ENCODE results near the gene CTCFL.

- TF ChIP-seq EP300 (IDR thresholded peaks at IDR 0.05), result no peak
- TF ChIP-seq CTCF (IDR thresholded peaks at IDR 0.05), result no peak
Measured at GRCh38 chr20:57479196-57479595, 45.7 kb downstream of the CTCFL start.
